Nephron progenitor cell (in vitro differentiated cells): ENCODE data around the gene AGA.
A peak's percentile ranks its signal among the peaks of the same experiment; 100 is the strongest.

Experiments used
- DNase-seq: peaks from one replicate; pipeline ENCODE4 v3.0.0; 2021
- H3K27ac Mint-ChIP-seq: 2 replicates; pipeline ENCODE4 v1.8.0; 2021; ENCODE audit warnings: mild to moderate bottlenecking, moderate library complexity, mixed read lengths
- H3K27me3 Mint-ChIP-seq: 2 replicates; pipeline ENCODE4 v1.8.0; 2021; ENCODE audit warnings: mild to moderate bottlenecking, low read depth, mixed read lengths; ENCODE audit not compliant: poor library complexity
- H3K36me3 Mint-ChIP-seq: 2 replicates; pipeline ENCODE4 v1.8.0; 2021; ENCODE audit warnings: low read depth, mixed read lengths
- H3K4me1 Mint-ChIP-seq: 2 replicates; pipeline ENCODE4 v1.8.0; 2021; ENCODE audit warnings: mixed read lengths
- H3K4me3 Mint-ChIP-seq: 2 replicates; pipeline ENCODE4 v1.8.0; 2021; ENCODE audit warnings: mild to moderate bottlenecking, moderate library complexity, mixed read lengths
- H3K9me3 Mint-ChIP-seq: 2 replicates; pipeline ENCODE4 v1.8.0; 2021; ENCODE audit warnings: mild to moderate bottlenecking, moderate library complexity, mixed read lengths
- CTCF ChIP-seq: fragments of 200-600 bp; sonication (generic); IDR thresholded peaks from 2 replicates; pipeline ENCODE4 v1.5.0; 2021; ENCODE audit warnings: antibody characterized with exemption

AGA gene

DNA sequence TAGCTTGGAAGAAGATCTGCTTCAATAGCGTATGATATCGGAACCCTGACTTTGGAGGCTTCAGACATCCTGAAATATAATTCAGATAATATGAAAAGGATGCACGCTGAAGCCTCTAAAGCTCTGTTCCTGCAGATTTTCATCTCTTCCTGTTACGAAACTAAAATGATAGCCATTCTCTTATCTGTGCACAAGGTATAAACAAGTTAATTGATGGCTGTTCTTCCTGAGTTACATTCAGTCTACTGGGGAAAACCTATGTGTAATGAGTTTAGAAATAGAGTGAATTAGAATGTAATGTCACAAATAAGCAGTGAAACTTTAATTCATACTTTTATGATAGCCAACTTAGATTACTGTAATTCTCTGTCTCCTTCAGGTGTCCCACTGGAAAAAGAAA is 36.8 kb upstream of the AGA start:
- H3K4me1 Mint-ChIP-seq, result no peaks in the 10 kb centered on the region
- H3K4me3 Mint-ChIP-seq, result no peak overlapping the region
- no peaks in the 10 kb centered on the region for H3K9me3 Mint-ChIP-seq
- no peaks in the 10 kb centered on the region for H3K27me3 Mint-ChIP-seq
- H3K36me3 Mint-ChIP-seq, result no peaks in the 10 kb centered on the region
- no peak overlapping the region for H3K27ac Mint-ChIP-seq
- no peak for TF ChIP-seq CTCF
- DNase-seq, result no peak

GRCh38 chr4:177478496-177478895 is 36.3 kb upstream of the AGA start:
- DNase-seq, result no peak
- no peaks in the 10 kb centered on the region for H3K9me3 Mint-ChIP-seq
- TF ChIP-seq CTCF, result no peak
- H3K27me3 Mint-ChIP-seq, result no peaks in the 10 kb centered on the region
- H3K4me3 Mint-ChIP-seq, result no peak overlapping the region
- H3K4me1 Mint-ChIP-seq, result no peaks in the 10 kb centered on the region
- no peak overlapping the region for H3K27ac Mint-ChIP-seq
- H3K36me3 Mint-ChIP-seq, result no peaks in the 10 kb centered on the region

DNA sequence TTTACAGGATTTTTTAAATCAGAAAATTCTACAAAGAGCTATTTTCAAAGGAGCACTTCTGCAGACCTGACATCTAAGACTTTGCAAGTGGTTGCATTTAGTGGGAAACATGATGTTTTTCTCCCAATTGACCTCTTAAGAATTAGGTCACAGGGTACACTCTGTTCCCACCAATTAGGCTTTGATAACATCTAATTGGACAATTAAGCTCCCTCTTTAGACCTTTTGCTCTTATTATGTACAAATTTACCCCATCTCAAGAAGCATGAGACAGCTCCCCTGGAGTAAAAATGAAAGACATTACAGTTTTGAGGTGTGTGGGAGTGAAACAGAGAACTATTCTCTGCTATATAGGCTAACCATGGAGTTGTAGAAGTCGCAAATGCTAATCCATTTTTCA is 31.8 kb upstream of the AGA start:
- Mint-ChIP-seq H3K27me3 (peaks cover 2% of the 10 kb centered on the region), H3K4me3 (no peak overlapping the region), H3K27ac (peak overlapping the region; percentile 20), H3K4me1 (no peaks in the 10 kb centered on the region), H3K9me3 (peaks cover 4% of the 10 kb centered on the region), H3K36me3 (no peaks in the 10 kb centered on the region)
- no peak for DNase-seq
- no peak for TF ChIP-seq CTCF

DNA sequence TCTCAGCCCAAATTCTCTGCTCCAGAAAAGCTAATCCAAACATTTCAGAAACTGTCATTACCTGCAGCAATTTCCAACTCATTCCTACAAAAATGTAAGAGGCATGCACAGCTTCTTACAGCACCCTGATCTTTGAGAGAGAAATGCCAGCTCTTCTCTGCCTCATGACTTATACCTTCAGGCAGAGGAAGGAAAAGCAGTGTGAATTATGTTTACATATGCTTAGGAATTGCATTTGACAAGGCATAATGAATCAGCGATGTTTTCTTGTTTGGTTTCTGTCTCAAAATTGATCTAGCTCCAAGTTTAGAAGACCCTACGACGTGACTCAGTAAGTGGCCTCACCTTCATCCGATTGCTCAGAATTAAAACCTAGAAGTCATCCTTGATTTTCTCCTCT is 21.8 kb upstream of the AGA start:
- Mint-ChIP-seq H3K27me3 (peaks cover 3% of the 10 kb centered on the region), H3K4me1 (no peaks in the 10 kb centered on the region), H3K9me3 (no peaks in the 10 kb centered on the region), H3K27ac (no peak overlapping the region), H3K4me3 (no peak overlapping the region), H3K36me3 (no peaks in the 10 kb centered on the region)
- TF ChIP-seq CTCF, result no peak
- no peak for DNase-seq

DNA sequence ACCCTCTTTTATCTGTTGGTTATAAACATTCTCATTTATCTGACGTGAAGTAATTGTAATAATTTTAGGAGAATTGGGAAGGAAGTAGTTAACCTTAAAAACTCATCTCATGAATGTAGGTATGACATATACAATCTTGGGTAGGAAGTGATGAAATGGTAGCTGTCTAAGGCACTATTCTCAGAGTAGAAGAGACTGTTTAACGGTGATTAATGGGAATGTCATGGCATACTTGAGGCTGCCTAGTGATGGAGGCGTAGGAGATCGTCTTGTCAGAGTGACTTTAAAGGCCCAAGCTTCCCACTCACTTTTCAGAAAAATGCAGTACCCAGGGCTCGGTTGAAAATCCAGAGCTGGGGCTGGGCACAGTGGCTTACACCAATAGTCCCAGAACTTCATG is 19.4 kb upstream of the AGA start:
- no peaks in the 10 kb centered on the region for H3K4me1 Mint-ChIP-seq
- no peak for TF ChIP-seq CTCF
- no peak for DNase-seq
- H3K27me3 Mint-ChIP-seq, result peaks cover 3% of the 10 kb centered on the region
- no peaks in the 10 kb centered on the region for H3K9me3 Mint-ChIP-seq
- H3K4me3 Mint-ChIP-seq, result no peak overlapping the region
- no peak overlapping the region for H3K27ac Mint-ChIP-seq
- H3K36me3 Mint-ChIP-seq, result no peaks in the 10 kb centered on the region

DNA sequence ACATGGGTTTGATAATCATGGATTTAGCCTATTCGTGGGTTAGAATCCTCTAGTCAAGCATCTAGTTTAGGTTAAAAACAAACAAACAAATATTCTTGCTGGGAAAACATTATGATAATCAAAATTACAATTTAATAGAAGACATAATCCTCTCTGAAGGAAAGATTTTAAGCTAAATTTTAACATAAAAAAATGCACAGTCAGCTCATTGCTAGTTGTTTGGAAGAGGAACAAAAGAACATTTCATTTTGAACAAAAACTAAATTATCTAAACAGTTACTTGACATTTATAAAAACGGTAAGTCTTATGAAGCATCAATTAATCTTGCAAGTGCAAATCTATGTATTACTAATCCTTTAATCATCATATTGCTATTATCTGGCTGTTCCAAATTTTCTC is 18.2 kb upstream of the AGA start:
- DNase-seq, result no peak
- no peaks in the 10 kb centered on the region for H3K36me3 Mint-ChIP-seq
- H3K27ac Mint-ChIP-seq, result no peak overlapping the region
- no peaks in the 10 kb centered on the region for H3K4me1 Mint-ChIP-seq
- no peak overlapping the region for H3K4me3 Mint-ChIP-seq
- no peak for TF ChIP-seq CTCF
- H3K9me3 Mint-ChIP-seq, result no peaks in the 10 kb centered on the region
- no peaks in the 10 kb centered on the region for H3K27me3 Mint-ChIP-seq
